GM12891 (cell line): ENCODE data around the gene SMNDC1.

ENCODE experiments used
- PAX5 ChIP-seq: IDR thresholded peaks from 2 replicates; pipeline ENCODE4 v1.6.1; 2011; ENCODE audit warnings: low read length, moderate library complexity, mild to moderate bottlenecking; ENCODE audit not compliant: insufficient read depth, severe bottlenecking
- POLR2A ChIP-seq: IDR thresholded peaks from 2 replicates; pipeline ENCODE4 v1.6.1; 2011; ENCODE audit warnings: low read depth, low read length, control low read depth
- POLR2AphosphoS5 ChIP-seq: IDR thresholded peaks from 2 replicates; pipeline ENCODE4 v1.6.1; 2011; ENCODE audit warnings: low read depth, low read length, control low read depth
- SPI1 ChIP-seq: IDR thresholded peaks from 2 replicates; pipeline ENCODE4 v1.6.1; 2011; ENCODE audit warnings: low read depth, low read length, control low read depth
- TAF1 ChIP-seq: IDR thresholded peaks from 2 replicates; pipeline ENCODE4 v1.6.1; 2011; ENCODE audit warnings: low read depth, low read length, control low read depth

DNA sequence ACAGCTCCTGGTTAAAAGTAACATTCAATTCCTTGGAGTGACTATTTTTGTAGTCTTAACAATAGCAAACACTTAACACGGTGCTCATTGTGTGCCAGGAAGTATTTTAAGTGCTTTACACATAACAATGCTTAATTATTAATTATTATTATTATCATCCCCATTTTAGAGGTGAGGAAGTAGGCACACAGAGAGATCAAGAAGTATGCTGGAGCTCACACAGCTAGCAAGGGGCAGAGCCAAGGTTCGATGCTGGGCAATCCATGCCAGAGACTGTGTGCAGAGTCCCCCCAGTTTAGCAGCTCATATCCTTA, 48.2 kb upstream of the SMNDC1 start:
- no peak for TF ChIP-seq POLR2A
- TF ChIP-seq TAF1 = no peak
- no peak for TF ChIP-seq POLR2AphosphoS5
- TF ChIP-seq PAX5 = no peak
- no peak for TF ChIP-seq SPI1
